Stomach (tissue), 9 donors: ENCODE results near the gene CHP2. TPM values are rescaled to one million over a fixed set of nuclear protein-coding genes. Genes with fewer than 3 reads are reported as not detected.

Source experiments
- DNase-seq, 2 donors: peaks; one replicate each; pipeline versions ENCODE4 v3.0.0 to v3.0.0-alpha.2; 2013 to 2019
- H3K27ac ChIP-seq, 5 donors: fragments of 200-600 bp in 4 of 5; sonication (generic) in 4 of 5; one replicate each; pipeline ENCODE4 v1.5.1; 2013 to 2019; ENCODE audit warnings: mild to moderate bottlenecking in 1 of 5, moderate library complexity in 1 of 5
- H3K27me3 ChIP-seq, 3 donors: fragments of 200-600 bp; sonication (generic); one replicate each; pipeline ENCODE4 v1.5.1; 2017 to 2019; ENCODE audit warnings: mixed run types in 1 of 3
- H3K36me3 ChIP-seq, 4 donors: fragments of 200-600 bp; sonication (generic); 1 replicate in 3 of 4; 2 replicates in 1 of 4; pipeline ENCODE4 v1.5.1; 2016 to 2019
- H3K4me1 ChIP-seq, 4 donors: fragments of 200-600 bp; sonication (generic); one replicate each; pipeline ENCODE4 v1.5.1; 2016 to 2019
- H3K4me3 ChIP-seq, 4 donors: fragments of 200-600 bp; sonication (generic) in 3 of 4; one replicate each; pipeline ENCODE4 v1.5.1; 2016 to 2019; ENCODE audit warnings: mild to moderate bottlenecking in 1 of 4
- H3K9me3 ChIP-seq, 4 donors: fragments of 200-600 bp; sonication (generic); one replicate each; pipeline ENCODE4 v1.5.1; 2016 to 2019
- EP300 ChIP-seq: sonication (generic); formaldehyde crosslinking; IDR thresholded peaks from one replicate; pipeline ENCODE4 v1.6.1; 2017; ENCODE audit warnings: antibody characterized with exemption
- POLR2A ChIP-seq, 4 donors: fragments of 450-650 bp; IDR thresholded peaks; one replicate each; pipeline ENCODE4 v1.6.1; 2016; ENCODE audit warnings: antibody characterized with exemption in 4 of 4, control low read depth in 2 of 4, mild to moderate bottlenecking in 1 of 4, moderate library complexity in 1 of 4
- POLR2AphosphoS5 ChIP-seq, 3 donors: sonication (generic); formaldehyde crosslinking; IDR thresholded peaks; one replicate each; pipeline ENCODE4 v1.6.1; 2016; ENCODE audit warnings: antibody characterized with exemption in 3 of 3
- WGBS, 5 donors: extraction: QIAGEN DNeasy Blood & Tissue Kit in 3 of 5; methylation state at CpG; one replicate each; pipeline versions ENCODE4 v1.1.5 to v1.1.7; 2013 to 2018; 5-methylcytosine and 5-hydroxymethylcytosine counted together
- intact Hi-C: fragments of 100-400 bp; cut with DNase I; formaldehyde crosslinking; loops from one replicate; pipeline ENCODE4 v1.15.1; 2023; ENCODE audit warnings: low total_unique reads
- polyA plus RNA-seq, 3 donors: library from polyadenylated mRNA; stranded (reverse); fragments of 200-250 nt; gene quantifications; one replicate each; pipeline ENCODE4 v1.2.3, GENCODE V29; 2013
- total RNA-seq, 5 donors: library from RNA; depleted of rRNA; stranded (reverse); fragments of >200 nt; gene quantifications; one replicate each; pipeline versions ENCODE4 v1.1.0 to v1.2.3, GENCODE V29; 2014 to 2016
- TF ChIP-seq, protein P1 (sequence below), 7 experiments: fragments of 450-650 bp in 4 of 7; fragments of 200-600 bp in 3 of 7; sonication (generic) in 3 of 7; IDR thresholded peaks; one replicate each; pipeline ENCODE4 v1.5.1; 2016 to 2019; ENCODE audit warnings: antibody characterized with exemption in 7 of 7, control low read depth in 2 of 7, mild to moderate bottlenecking in 1 of 7
- donor health status: healthy with polysubstance abuse.
- donor health status: Bipolar disorder and iron deficiency.
- donor health status: healthy.

The CHP2 gene
- total and polyA plus RNA-seq, 8 donors = 0.05 to 116 (median 1.0) TPM; not detected in 4

DNA sequence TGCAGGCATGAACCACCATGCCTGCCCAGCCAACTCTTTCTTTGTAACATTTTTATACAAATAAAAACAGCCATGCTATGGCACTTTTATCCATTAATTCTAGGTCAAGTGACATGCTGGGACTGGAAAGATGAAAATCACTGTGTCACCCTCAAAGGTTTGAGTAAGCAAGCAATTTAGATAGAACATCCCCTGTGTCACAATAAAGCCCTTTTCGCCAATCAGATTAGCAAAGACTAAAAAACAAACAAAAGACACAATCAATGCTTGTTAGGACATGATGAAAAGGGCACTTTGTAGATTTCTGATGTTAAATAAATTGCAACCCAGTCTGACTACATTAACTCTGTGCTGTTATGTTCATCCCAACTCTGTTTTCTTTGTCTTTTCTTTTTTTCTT is 26.4 kb downstream of the CHP2 start:
- H3K4me3 ChIP-seq = no peak overlapping the region
- no peak for DNase-seq
- 26 to 59% (median 34%) methylated on average over 1 of the region's 1 CpG for WGBS, 5 donors
- no peaks in the 10 kb centered on the region for H3K36me3 ChIP-seq
- H3K4me1 ChIP-seq = peaks cover 0 to 3% (median 0%) of the 10 kb centered on the region in 4 donors
- H3K27ac ChIP-seq = no peak overlapping the region
- H3K9me3 ChIP-seq = peaks cover 0 to 2% (median 0%) of the 10 kb centered on the region in 4 donors
- H3K27me3 ChIP-seq = peaks cover 0 to 40% (median 0%) of the 10 kb centered on the region in 3 donors
- intact Hi-C loops = no loop called here
- TF ChIP-seq EP300 (no peak), POLR2A (IDR thresholded peaks at IDR 0.05) (no peak), POLR2AphosphoS5 (IDR thresholded peaks at IDR 0.05) (no peak)
- TF ChIP-seq, protein P1, sequence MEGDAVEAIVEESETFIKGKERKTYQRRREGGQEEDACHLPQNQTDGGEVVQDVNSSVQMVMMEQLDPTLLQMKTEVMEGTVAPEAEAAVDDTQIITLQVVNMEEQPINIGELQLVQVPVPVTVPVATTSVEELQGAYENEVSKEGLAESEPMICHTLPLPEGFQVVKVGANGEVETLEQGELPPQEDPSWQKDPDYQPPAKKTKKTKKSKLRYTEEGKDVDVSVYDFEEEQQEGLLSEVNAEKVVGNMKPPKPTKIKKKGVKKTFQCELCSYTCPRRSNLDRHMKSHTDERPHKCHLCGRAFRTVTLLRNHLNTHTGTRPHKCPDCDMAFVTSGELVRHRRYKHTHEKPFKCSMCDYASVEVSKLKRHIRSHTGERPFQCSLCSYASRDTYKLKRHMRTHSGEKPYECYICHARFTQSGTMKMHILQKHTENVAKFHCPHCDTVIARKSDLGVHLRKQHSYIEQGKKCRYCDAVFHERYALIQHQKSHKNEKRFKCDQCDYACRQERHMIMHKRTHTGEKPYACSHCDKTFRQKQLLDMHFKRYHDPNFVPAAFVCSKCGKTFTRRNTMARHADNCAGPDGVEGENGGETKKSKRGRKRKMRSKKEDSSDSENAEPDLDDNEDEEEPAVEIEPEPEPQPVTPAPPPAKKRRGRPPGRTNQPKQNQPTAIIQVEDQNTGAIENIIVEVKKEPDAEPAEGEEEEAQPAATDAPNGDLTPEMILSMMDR (IDR thresholded peaks at IDR 0.05) = no peak

DNA sequence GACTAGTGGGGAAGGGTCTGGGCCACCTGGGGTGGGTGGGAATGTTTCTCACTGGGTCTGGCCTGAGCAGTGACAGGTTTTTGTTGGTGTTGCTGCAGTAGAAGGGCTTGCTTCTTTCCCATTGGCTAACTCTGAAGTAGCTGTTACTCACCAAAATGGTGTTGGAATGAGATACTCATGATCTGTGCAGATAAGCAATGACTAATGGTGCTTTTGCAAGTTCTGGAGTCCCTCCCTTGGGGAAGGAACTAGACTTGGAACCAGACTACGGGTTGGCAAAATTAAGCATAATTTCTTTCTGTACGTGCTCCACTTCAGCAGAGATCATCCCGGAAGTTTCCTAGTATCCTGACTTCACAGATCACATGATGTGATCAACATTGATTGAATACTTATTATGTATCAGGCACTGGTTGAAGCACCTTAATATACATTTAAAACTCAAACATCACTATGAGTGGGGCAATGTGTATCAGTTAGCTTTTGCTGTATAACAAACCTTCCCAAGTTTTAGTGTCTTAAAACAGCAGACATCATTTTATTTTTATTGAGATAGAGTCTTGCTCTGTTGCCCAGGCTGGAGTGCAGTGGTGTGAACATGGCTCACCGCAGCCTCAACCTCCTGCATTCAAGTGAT is 30.1 kb downstream of the CHP2 start:
- intact Hi-C loops = no loop called here
- no peaks in the 10 kb centered on the region for H3K36me3 ChIP-seq
- WGBS, 5 donors = 72 to 84% (median 80%) methylated on average over 4 of the region's 4 CpGs

DNA sequence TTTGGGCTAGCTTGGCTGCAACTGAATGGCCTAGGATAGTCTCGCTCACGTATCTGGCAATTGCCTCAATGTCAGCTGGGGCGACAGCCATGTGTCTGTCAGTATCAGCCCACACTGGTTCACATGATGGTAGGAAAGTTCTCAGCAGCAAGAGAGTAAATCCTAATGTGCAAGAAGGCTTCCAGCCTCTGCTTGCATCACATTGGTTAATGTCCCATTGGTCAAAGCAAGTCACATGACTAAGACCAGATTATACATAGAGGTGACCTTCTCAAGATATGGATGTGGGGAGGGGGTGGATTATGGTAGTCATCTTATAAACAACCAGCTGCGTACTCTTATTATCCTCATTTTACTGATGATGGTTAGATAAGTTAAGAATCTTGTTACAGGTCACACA is 31.0 kb downstream of the CHP2 start:
- Histone ChIP-seq H3K4me1 (no peaks in the 10 kb centered on the region), H3K4me3 (no peak overlapping the region), H3K9me3 (peaks cover 0 to 2% (median 0%) of the 10 kb centered on the region in 4 donors), H3K36me3 (no peaks in the 10 kb centered on the region), H3K27ac (no peak overlapping the region), H3K27me3 (peaks cover 0 to 42% (median 0%) of the 10 kb centered on the region in 3 donors)
- WGBS, 5 donors = 78 to 96% (median 90%) methylated on average over 4 of the region's 4 CpGs
- intact Hi-C loops = no loop called here
- no peak for DNase-seq
- TF ChIP-seq, protein P1 (IDR thresholded peaks at IDR 0.05) = no peak
- TF ChIP-seq POLR2A (IDR thresholded peaks at IDR 0.05) (no peak), POLR2AphosphoS5 (IDR thresholded peaks at IDR 0.05) (no peak), EP300 (no peak)

More for the DNA sequence above, 30.1 kb downstream of the CHP2 start:
- DNase-seq = no peak
- H3K4me1 ChIP-seq = peaks cover 0 to 3% (median 0%) of the 10 kb centered on the region in 4 donors
- peaks cover 0 to 43% (median 0%) of the 10 kb centered on the region in 3 donors for H3K27me3 ChIP-seq
- H3K4me3 ChIP-seq = no peak overlapping the region
- peaks cover 0 to 2% (median 0%) of the 10 kb centered on the region in 4 donors for H3K9me3 ChIP-seq
- no peak overlapping the region for H3K27ac ChIP-seq
- TF ChIP-seq EP300 (no peak), POLR2AphosphoS5 (IDR thresholded peaks at IDR 0.05) (no peak), POLR2A (IDR thresholded peaks at IDR 0.05) (no peak)
- TF ChIP-seq, protein P1 (IDR thresholded peaks at IDR 0.05) = no peak

DNA sequence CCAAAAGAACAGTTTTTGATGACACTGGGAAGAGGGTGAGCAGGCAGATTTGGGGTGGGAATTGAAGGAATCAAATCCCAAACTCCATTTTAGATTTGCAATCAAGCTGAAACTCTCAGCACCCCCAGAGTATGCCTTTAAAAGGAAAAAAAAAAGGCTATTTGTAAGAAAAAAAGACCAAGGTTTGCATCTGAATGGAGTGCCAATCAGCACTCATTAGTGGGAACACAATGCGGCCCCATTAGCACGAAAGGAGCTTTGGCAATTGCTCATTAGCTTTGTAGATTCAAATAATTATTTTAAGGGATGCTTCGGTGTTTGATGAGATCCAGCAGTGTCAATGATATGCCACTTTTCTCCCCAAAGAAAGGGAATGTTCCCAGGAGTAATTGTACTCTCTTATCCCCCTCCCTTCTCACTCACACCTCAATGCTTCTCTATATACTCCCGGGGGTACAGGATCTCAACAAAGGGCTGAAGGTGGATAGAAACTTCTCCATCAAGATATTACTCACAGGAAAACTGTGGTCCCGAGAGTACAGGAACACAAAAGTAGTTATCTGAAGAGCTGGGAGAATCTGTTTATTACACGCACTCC is 32.2 kb downstream of the CHP2 start:
- H3K9me3 ChIP-seq = peaks cover 0 to 2% (median 0%) of the 10 kb centered on the region in 4 donors
- WGBS, 5 donors = 26 to 36% (median 32%) methylated on average over 6 of the region's 6 CpGs
- H3K36me3 ChIP-seq = no peaks in the 10 kb centered on the region
- H3K4me1 ChIP-seq = no peaks in the 10 kb centered on the region
- DNase-seq = no peak
- H3K4me3 ChIP-seq = no peak overlapping the region
- intact Hi-C loops = no loop called here
- H3K27ac ChIP-seq = no peak overlapping the region
- TF ChIP-seq POLR2AphosphoS5 (IDR thresholded peaks at IDR 0.05) = no peak
- TF ChIP-seq, protein P1 (IDR thresholded peaks at IDR 0.05) = no peak
- TF ChIP-seq POLR2A (IDR thresholded peaks at IDR 0.05) = no peak
- no peak for TF ChIP-seq EP300
- peaks cover 0 to 30% (median 0%) of the 10 kb centered on the region in 3 donors for H3K27me3 ChIP-seq
